ENCODE data around the gene KCNS3.

KCNS3 gene

DNA sequence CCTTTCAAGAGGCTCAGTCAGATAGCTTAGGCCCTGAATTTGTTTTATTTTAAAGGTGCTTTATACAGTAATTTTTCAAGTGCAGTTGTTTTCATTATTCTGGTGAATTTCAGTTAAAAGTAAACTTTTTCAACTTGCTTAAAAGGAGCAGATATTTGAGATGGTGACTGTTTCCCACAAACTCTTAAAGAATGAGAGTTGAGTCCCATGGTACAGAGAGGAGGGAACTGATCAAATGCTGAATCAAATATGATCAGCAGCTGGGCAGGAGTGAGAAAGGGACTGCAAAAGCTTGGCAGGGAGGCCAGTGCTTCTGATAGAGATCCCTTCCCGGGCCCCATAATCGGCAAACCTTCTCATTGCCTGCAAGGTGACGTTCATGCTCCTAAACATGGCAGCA is 91.2 kb downstream of the KCNS3 start:
- H3K4me3 ChIP-seq (ENCODE audit: low read depth, low read length): no peak overlapping the region

DNA sequence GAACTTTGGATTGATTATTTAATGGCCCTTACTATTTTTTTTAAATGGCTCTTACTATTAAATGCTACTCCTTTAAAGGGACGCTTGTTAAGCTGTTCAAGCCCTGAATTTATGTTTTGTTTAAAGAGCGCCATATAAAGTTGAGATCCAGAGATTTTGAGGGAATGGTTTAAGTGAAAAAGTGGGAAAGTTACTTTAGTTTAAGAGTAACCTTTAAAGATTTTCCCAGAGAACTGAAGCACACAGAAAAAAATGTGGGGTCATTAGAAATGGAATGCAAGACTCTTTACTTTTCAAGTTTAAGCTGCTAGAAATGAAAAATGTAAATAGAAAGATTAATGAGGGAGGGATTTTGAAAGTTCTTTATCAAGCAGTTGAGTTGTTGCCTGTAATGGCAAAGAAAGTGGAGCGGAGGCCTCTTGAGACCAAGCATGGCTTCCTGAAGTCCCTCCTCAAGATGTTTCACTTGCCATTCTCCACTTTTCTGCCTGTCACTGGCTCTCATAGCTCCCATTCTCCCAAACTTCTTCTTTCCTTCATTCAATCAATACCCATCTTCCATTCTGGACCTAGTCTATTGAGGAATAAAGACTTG is 93.2 kb downstream of the KCNS3 start:
- no peak overlapping the region for H3K4me3 ChIP-seq (ENCODE audit: low read depth, low read length)
- TF ChIP-seq, protein P1, sequence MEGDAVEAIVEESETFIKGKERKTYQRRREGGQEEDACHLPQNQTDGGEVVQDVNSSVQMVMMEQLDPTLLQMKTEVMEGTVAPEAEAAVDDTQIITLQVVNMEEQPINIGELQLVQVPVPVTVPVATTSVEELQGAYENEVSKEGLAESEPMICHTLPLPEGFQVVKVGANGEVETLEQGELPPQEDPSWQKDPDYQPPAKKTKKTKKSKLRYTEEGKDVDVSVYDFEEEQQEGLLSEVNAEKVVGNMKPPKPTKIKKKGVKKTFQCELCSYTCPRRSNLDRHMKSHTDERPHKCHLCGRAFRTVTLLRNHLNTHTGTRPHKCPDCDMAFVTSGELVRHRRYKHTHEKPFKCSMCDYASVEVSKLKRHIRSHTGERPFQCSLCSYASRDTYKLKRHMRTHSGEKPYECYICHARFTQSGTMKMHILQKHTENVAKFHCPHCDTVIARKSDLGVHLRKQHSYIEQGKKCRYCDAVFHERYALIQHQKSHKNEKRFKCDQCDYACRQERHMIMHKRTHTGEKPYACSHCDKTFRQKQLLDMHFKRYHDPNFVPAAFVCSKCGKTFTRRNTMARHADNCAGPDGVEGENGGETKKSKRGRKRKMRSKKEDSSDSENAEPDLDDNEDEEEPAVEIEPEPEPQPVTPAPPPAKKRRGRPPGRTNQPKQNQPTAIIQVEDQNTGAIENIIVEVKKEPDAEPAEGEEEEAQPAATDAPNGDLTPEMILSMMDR (IDR thresholded peaks at IDR 0.05; ENCODE audit: borderline replicate concordance, insufficient read depth, low read depth, low read length): no peak

More for the DNA sequence above, 91.2 kb downstream of the KCNS3 start:
- TF ChIP-seq, protein P1 (IDR thresholded peaks at IDR 0.05; ENCODE audit: borderline replicate concordance, insufficient read depth, low read depth, low read length): no peak

DNA sequence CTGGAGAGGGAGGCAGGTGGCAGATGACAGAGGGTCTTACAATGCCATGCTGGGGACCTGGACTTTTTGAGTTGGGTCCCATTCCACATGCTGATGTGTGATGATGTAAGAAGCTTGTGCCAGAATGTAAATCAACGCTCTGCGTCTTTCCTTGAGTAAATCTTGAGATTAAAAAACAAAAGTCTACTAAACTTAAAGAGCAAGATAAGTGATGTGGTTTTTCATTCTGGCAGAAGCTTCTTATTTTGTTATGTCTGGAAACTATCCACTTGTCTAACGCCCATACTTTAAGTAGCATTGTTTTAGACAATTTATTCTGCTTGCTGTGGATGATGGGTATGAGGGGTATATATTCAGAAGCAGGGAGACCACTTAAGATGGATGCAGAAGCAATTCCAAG is 94.5 kb downstream of the KCNS3 start:
- TF ChIP-seq, protein P1 (IDR thresholded peaks at IDR 0.05; ENCODE audit: borderline replicate concordance, insufficient read depth, low read depth, low read length): no peak
- H3K4me3 ChIP-seq (ENCODE audit: low read depth, low read length): no peak overlapping the region

DNA sequence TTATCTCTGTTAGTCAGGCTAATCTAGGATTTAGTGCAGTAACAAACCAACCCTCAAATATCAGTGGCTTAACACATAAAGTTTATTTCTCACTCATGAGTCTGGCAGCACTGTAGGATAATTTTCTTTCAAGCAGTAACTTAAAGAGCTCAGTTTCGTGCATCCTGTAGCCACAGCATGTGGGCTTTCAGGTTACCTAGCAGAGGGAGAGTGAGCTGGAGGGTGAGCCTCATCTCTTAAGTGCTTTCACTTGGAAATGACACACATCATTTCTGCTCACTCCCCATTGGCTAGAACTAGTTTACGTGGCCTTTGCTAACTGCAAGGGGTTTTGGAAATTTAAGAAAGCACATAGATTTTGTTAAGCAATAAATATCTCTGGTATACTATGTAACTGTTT is 96.9 kb downstream of the KCNS3 start:
- H3K4me3 ChIP-seq (ENCODE audit: low read depth, low read length): no peak overlapping the region
- TF ChIP-seq, protein P1 (IDR thresholded peaks at IDR 0.05; ENCODE audit: borderline replicate concordance, insufficient read depth, low read depth, low read length): no peak

DNA sequence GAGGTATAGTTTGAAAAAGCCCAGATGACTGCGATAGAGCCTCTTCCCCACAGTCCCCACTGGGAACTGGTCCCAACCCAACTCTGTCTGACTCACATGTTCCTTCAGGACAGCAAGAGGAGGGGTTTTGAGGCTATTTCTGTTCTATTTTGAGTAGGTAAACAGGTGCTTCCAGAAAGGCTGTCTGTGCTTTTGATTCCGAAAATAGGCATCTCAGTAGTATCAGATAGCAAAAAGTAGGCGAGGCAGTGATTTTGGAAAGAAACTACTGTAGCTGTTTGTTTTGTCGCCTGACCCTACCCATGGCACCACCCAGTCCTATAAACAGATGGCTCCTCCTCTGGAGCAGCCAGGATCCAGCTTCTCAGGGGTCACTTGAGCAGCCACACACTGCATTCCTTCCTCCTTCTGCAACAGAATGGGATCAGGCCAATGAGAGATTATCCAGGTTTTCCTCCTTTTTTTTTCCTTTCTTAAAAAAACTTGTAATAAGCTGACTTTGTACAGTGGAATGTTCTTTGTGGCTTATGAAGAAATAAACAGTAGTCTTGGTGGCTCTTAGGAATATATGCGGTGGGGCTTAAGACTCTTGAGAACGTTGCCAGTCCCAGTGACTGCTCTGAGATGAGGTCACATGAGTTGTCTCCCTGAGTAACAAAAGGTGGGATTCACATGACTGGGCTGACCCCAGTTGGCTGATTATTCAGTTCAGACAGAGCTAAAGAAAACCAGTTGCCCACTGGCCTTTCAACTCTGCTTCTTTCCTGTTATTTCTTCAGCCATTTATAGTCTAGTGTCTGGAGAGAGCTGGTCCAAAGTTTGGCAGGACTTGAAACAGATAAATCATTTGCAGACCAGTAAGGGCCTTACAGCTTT is 98.6 kb downstream of the KCNS3 start:
- TF ChIP-seq, protein P1 (IDR thresholded peaks at IDR 0.05; ENCODE audit: borderline replicate concordance, insufficient read depth, low read depth, low read length): no peak
- H3K4me3 ChIP-seq (ENCODE audit: low read depth, low read length): no peak overlapping the region

DNA sequence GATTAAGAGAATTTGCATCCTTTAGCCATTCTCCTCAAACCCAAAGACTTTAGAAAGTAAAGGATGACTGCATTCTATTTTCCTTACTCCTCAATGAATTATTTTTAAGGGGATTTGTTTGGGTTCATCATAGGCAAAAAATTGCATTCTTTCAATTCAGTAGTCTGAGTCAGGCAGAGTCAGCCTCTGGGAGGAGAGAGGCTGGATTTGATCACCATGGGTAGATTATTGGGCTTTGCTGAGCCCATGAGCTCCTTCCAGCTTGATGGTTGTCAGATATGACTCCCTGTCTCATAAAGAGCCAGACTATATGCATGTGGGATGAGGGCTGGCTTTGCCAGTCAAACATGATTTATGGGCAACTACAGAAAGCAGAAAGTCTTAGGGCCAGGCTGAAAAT is 101.2 kb downstream of the KCNS3 start:
- TF ChIP-seq, protein P1 (IDR thresholded peaks at IDR 0.05; ENCODE audit: borderline replicate concordance, insufficient read depth, low read depth, low read length): no peak

DNA sequence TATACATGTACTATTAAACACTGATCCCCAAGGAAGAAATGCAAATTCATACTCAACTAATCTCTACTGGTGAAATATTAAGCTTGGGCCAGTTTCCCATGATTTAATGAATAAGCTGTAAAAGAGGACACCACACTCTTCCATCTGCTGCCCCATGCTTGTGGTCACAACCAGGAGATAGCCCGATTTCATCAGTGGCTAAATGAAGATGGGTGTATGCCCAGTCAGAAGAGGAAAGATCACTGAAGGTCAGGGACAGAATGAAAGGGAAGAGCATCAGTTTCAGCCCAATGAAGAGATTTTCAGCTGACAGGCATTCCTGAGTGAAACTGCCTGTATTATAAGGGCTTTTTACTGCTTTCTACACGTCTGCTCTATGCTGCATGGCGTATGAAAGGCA is 103.5 kb downstream of the KCNS3 start:
- TF ChIP-seq, protein P1 (IDR thresholded peaks at IDR 0.05; ENCODE audit: borderline replicate concordance, insufficient read depth, low read depth, low read length): no peak
- H3K4me3 ChIP-seq (ENCODE audit: low read depth, low read length): no peak overlapping the region

More for the DNA sequence above, 101.2 kb downstream of the KCNS3 start:
- no peak overlapping the region for H3K4me3 ChIP-seq (ENCODE audit: low read depth, low read length)
